GM19324 (cell line): ENCODE results near the gene CYP4F8.
"Not testable (repeated sequence)": the region's sequence is repeated elsewhere in the genome, so short reads cannot be mapped to it uniquely, and the experiment has no call there.

ENCODE experiments used
- ATAC-seq: cut with Tn5 transposase; IDR thresholded peaks from one replicate; pipeline ENCODE4 v1.9.1; 2021; ENCODE audit warnings: mild to moderate bottlenecking, moderate library complexity; ENCODE audit not compliant: unreplicated experiment, low FRiP score

Gene CYP4F8

GRCh38 chr19:15614507-15615379, at the start of gene CYP4F8:
Gene CYP4F8, plus strand, starts transcription at chr19:15615218. Its CDS starts 399 bp downstream, at chr19:15615617.
- ATAC-seq = no peak

GRCh38 chr19:15570420-15570819, 44.6 kb upstream of the CYP4F8 start:
- no peak for ATAC-seq

GRCh38 chr19:15575406-15575805, 39.6 kb upstream of the CYP4F8 start:
- ATAC-seq = no peak

GRCh38 chr19:15576526-15577156, 38.4 kb upstream of the CYP4F8 start:
- ATAC-seq = no peak

- ATAC-seq = no peak
These were observed 37.7 kb upstream of the CYP4F8 start for GRCh38 chr19:15577184-15577771.

- no peak for ATAC-seq
These were observed 31.7 kb upstream of the CYP4F8 start for GRCh38 chr19:15583346-15583745.

- no peak for ATAC-seq
These were observed 30.9 kb upstream of the CYP4F8 start for GRCh38 chr19:15584095-15584494.

- no peak for ATAC-seq
These were observed 30.4 kb upstream of the CYP4F8 start for GRCh38 chr19:15584541-15585115.

GRCh38 chr19:15587663-15588062, 27.4 kb upstream of the CYP4F8 start:
- ATAC-seq = no peak

GRCh38 chr19:15588265-15588664, 26.8 kb upstream of the CYP4F8 start:
- no peak for ATAC-seq

- no peak for ATAC-seq
These were observed 25.1 kb upstream of the CYP4F8 start for GRCh38 chr19:15589760-15590451.

- ATAC-seq = no peak
These were observed 23.2 kb upstream of the CYP4F8 start for GRCh38 chr19:15591796-15592195.

- ATAC-seq = not testable (repeated sequence)
These were observed 22.5 kb upstream of the CYP4F8 start for GRCh38 chr19:15592506-15592905.

- not testable (repeated sequence) for ATAC-seq
These were observed 21.3 kb upstream of the CYP4F8 start for GRCh38 chr19:15593766-15594165.

- ATAC-seq = no peak
These were observed 19.9 kb upstream of the CYP4F8 start for GRCh38 chr19:15595069-15595468.

- not testable (repeated sequence) for ATAC-seq
These were observed 6.8 kb upstream of the CYP4F8 start for GRCh38 chr19:15607978-15608925.

- ATAC-seq = no peak
These were observed 5.8 kb upstream of the CYP4F8 start for GRCh38 chr19:15609261-15609660.

- ATAC-seq = no peak
These were observed 2.7 kb upstream of the CYP4F8 start for GRCh38 chr19:15612342-15612741.

GRCh38 chr19:15613338-15613737, 1.7 kb upstream of the CYP4F8 start:
- ATAC-seq = no peak
